ENCODE measurements around the gene AACS.

The AACS gene

GRCh38 chr12:125185740-125186470, 120.7 kb downstream of the AACS start, which contains the start of gene TMEM132B:
Gene TMEM132B, plus strand, starts transcription at chr12:125186386.
- no peak for DNase-seq (ENCODE audit: low read depth)

GRCh38 chr12:125186471-125187147, 121.4 kb downstream of the AACS start:
- DNase-seq (ENCODE audit: low read depth): no peak

GRCh38 chr12:125187148-125187745, 122.0 kb downstream of the AACS start:
- no peak for DNase-seq (ENCODE audit: low read depth)

GRCh38 chr12:125187780-125188741, 122.8 kb downstream of the AACS start:
- no peak for DNase-seq (ENCODE audit: low read depth)

GRCh38 chr12:125189015-125189414, 123.8 kb downstream of the AACS start:
- no peak for DNase-seq (ENCODE audit: low read depth)

- no peak for DNase-seq (ENCODE audit: low read depth)
Measured at GRCh38 chr12:125189502-125189901, 124.3 kb downstream of the AACS start.

- DNase-seq (ENCODE audit: low read depth): no peak
Measured at GRCh38 chr12:125191361-125192087, 126.3 kb downstream of the AACS start.

GRCh38 chr12:125192690-125193221, 127.5 kb downstream of the AACS start:
- DNase-seq (ENCODE audit: low read depth): no peak
